K562 (cell line): ENCODE data around the gene CASP5. TPM values are rescaled to one million over a fixed set of nuclear protein-coding genes. Genes with fewer than 3 reads are reported as not detected.

Source experiments
- ATAC-seq: fragments of 200-7000 bp; cut with Tn5 transposase; 3 replicates; pipeline ENCODE4 v1.9.1; 2020; ENCODE audit warnings: moderate library complexity
- BruUV-seq: library from RNA; stranded (reverse); fragments of 400-500 nt; replicated peaks from 2 replicates; lab custom pipeline; 2021; lab: Mats Ljungman, UMichigan
- CTCF ChIA-PET: fragments of 300-600 bp; formaldehyde crosslinking; extraction: SDS; loops from one replicate; lab custom pipeline; 2021; ENCODE audit warnings: low intra/inter-chr PET ratio; lab: Yijun Ruan, JAX
- POLR2A ChIA-PET: fragments of 300-600, 350-650 bp; sonication (Branson Sonifier 250); formaldehyde crosslinking; extraction: SDS; loops from one replicate; lab custom pipeline; 2021; ENCODE audit warnings: antibody characterized with exemption, inconsistent platforms; lab: Yijun Ruan, JAX
- DNase-seq, 4 experiments: peaks; one replicate each; pipeline versions ENCODE4 v3.0.0 to v3.0.0-alpha.2; 2011 to 2018; ENCODE audit warnings: low spot score in 3 of 4, mixed read lengths in 3 of 4; ENCODE audit errors: extremely low read depth in 1 of 4
- FAIRE-seq: peaks from 2 replicates; lab custom pipeline; 2011; peaks lifted over from hg19 to GRCh38; lab: Jason Lieb, UNC
- H2AFZ ChIP-seq: 2 replicates; pipeline ENCODE4 v1.6.0; 2011; ENCODE audit warnings: low read depth, low read length, control low read depth, inconsistent platforms
- H3K27ac ChIP-seq: fragments of 200-600 bp; 3 replicates; pipeline ENCODE4 v1.8.0; 2011; ENCODE audit warnings: low read depth, mild to moderate bottlenecking, control low read depth, inconsistent platforms, low read length, moderate library complexity, mixed read lengths; ENCODE audit errors: extremely low read depth
- H3K27me3 ChIP-seq, 2 experiments: fragments of 300-600 bp in 1 of 2; 2 replicates in 1 of 2; 3 replicates in 1 of 2; pipeline versions ENCODE4 v1.6.0 to v1.8.0; 2011; ENCODE audit warnings: inconsistent platforms in 2 of 2, low read length in 2 of 2, mild to moderate bottlenecking in 1 of 2, mixed read lengths in 1 of 2, moderate library complexity in 1 of 2; ENCODE audit not compliant: control insufficient read depth in 2 of 2, insufficient read depth in 2 of 2
- H3K36me3 ChIP-seq: fragments of 300-600 bp; 3 replicates; pipeline ENCODE4 v1.8.0; 2011; ENCODE audit warnings: mild to moderate bottlenecking, low read length, inconsistent platforms; ENCODE audit not compliant: control insufficient read depth, insufficient read depth
- H3K4me1 ChIP-seq, 2 experiments: fragments of 200-600 bp in 1 of 2; replicated peaks in 1 of 2; 2 replicates in 1 of 2; 3 replicates in 1 of 2; pipeline versions ENCODE4 v1.5.1 to v1.8.0; 2011; ENCODE audit warnings: inconsistent platforms in 2 of 2, low read length in 2 of 2, mild to moderate bottlenecking in 1 of 2, mixed read lengths in 1 of 2, moderate library complexity in 1 of 2; ENCODE audit not compliant: control insufficient read depth in 2 of 2, insufficient read depth in 2 of 2
- H3K4me2 ChIP-seq: 2 replicates; pipeline ENCODE4 v1.6.1; 2011; ENCODE audit warnings: low read length, control low read depth, inconsistent platforms, mixed read lengths; ENCODE audit not compliant: insufficient read depth
- H3K4me3 ChIP-seq: fragments of 200-600 bp; sonication (generic), shearing (Covaris generic); 2 replicates; pipeline ENCODE4 v1.5.1; 2016; ENCODE audit warnings: control low read depth, inconsistent platforms
- H3K79me2 ChIP-seq: fragments of 200-600 bp; 3 replicates; pipeline ENCODE4 v1.8.0; 2011; ENCODE audit warnings: low read length, inconsistent platforms; ENCODE audit not compliant: control insufficient read depth, insufficient read depth
- H3K9ac ChIP-seq, 2 experiments: 2 replicates each; pipeline versions ENCODE4 v1.6.0 to v1.6.1; 2011; ENCODE audit warnings: low read depth in 2 of 2, low read length in 2 of 2, control low read depth in 1 of 2, inconsistent platforms in 1 of 2, mild to moderate bottlenecking in 1 of 2, mixed read lengths in 1 of 2; ENCODE audit not compliant: insufficient read depth in 1 of 2
- H3K9me1 ChIP-seq: one replicate; pipeline ENCODE4 v1.6.0; 2011; ENCODE audit warnings: inconsistent platforms, mild to moderate bottlenecking, low read length, moderate library complexity; ENCODE audit not compliant: control insufficient read depth, insufficient read depth
- H3K9me3 ChIP-seq: replicated peaks from 2 replicates; pipeline ENCODE4 v1.5.1; 2011; ENCODE audit warnings: low read depth, low read length, inconsistent platforms; ENCODE audit not compliant: control insufficient read depth, insufficient read depth
- H4K20me1 ChIP-seq: replicated peaks from 2 replicates; pipeline ENCODE4 v1.6.1; 2011; ENCODE audit warnings: low read length, inconsistent platforms, mixed read lengths; ENCODE audit not compliant: control insufficient read depth, insufficient read depth
- C11orf30 ChIP-seq: fragments of 450-650 bp; IDR thresholded peaks from 2 replicates; pipeline ENCODE4 v1.6.1; 2016; ENCODE audit warnings: low read depth, mild to moderate bottlenecking
- MAFF ChIP-seq: IDR thresholded peaks from 2 replicates; pipeline ENCODE4 v1.6.1; 2012; ENCODE audit warnings: low read length, improper control_type of control experiment
- MAFG ChIP-seq: fragments of 450-650 bp; conservative IDR thresholded peaks from 2 replicates; pipeline ENCODE4 v1.6.1; 2016; ENCODE audit warnings: missing genetic modification characterization, missing compliant biosample characterization
- MAFK ChIP-seq: IDR thresholded peaks from 2 replicates; pipeline ENCODE4 v1.6.1; 2011; ENCODE audit warnings: low read length, improper control_type of control experiment
- NR2C1 ChIP-seq, 2 experiments: fragments of 450-650 bp; IDR thresholded peaks; 2 replicates each; pipeline ENCODE4 v1.6.1; 2017; ENCODE audit warnings: mild to moderate bottlenecking in 2 of 2, antibody characterized with exemption in 1 of 2, inconsistent platforms in 1 of 2, missing compliant biosample characterization in 1 of 2, missing genetic modification characterization in 1 of 2
- ZNF253 ChIP-seq: fragments of 250-450 bp; sonication (Bioruptor Pico); conservative IDR thresholded peaks from 2 replicates; pipeline ENCODE4 v1.6.1; 2021; ENCODE audit warnings: mild to moderate bottlenecking
- whole genome bisulfite sequencing: fragments of 100-300 bp; shearing (Covaris generic); methylation state at CpG from one replicate; pipeline ENCODE4 v1.1.6; 2016; ENCODE audit warnings: low coverage, mixed read lengths; ENCODE audit not compliant: insufficient coverage; ENCODE audit errors: missing lambda C conversion rate; 5-methylcytosine and 5-hydroxymethylcytosine counted together
- in situ Hi-C: fragments of 300-500 bp; cut with MboI; formaldehyde crosslinking; loops from 4 replicates; pipeline ENCODE4 v1.15.0; 2018; ENCODE audit warnings: inconsistent platforms, mixed read lengths
- intact Hi-C: fragments of 100-400 bp; cut with micrococcal nuclease; formaldehyde crosslinking; loops from 2 replicates; pipeline ENCODE4 v1.14.2; 2022
- polyA plus RNA-seq, 8 experiments: library from polyadenylated mRNA; depleted of rRNA in 4 of 8; stranded (reverse) in 5 of 8; unstranded in 3 of 8; fragments of >200 nt; fragmentation: Nextera tagmentation in 2 of 8; fragmentation: Illumina TruSeq in 1 of 8; extraction: Ambion mirVana in 2 of 8; extraction: Trizol in 1 of 8; gene quantifications; 2 replicates each; pipeline versions ENCODE4 v1.2.1 to v1.2.3, GENCODE V29; 2011 to 2014; ENCODE audit warnings: inconsistent platforms in 1 of 8, missing spikeins in 1 of 8
- total RNA-seq, 7 experiments: library from RNA; depleted of rRNA in 6 of 7; stranded (reverse); fragments of >200 nt in 6 of 7; fragmentation: Illumina TruSeq in 2 of 7; extraction: Trizol in 2 of 7; gene quantifications; 2 replicates each; pipeline versions ENCODE4 v1.2.1 to v1.2.3, GENCODE V29; 2011 to 2021; ENCODE audit warnings: low replicate concordance in 1 of 7
- TF ChIP-seq, protein P1 (sequence below): fragments of 250-450 bp; sonication (Bioruptor Pico); IDR thresholded peaks from 2 replicates; pipeline ENCODE4 v1.4.0; 2020; ENCODE audit warnings: mild to moderate bottlenecking, moderate library complexity

The CASP5 gene
- total and polyA plus RNA-seq, 9 of the 15 experiments (the other 6 are each of a cell fraction or from before 2014, with no cell fraction given), result not detected

DNA sequence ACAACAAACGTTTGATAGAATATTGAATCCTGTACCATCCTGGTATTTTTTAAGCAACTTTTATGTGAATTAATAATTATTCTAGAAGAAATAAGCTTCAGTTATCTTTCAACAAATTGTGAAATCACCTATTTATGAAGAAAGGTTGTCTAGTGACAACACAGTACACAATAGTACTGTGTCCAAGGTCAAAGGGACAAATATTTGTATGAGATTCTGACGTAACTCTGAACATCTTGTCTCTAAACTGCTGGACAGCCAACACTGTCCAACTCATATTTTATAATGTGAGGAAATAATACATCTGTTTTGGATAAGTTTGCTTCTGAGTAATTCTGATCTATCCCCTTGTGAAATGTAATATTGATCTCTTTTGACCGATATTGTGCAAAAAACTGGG lies 18.9 kb downstream of the CASP5 start:
- Histone ChIP-seq H3K27ac (no peak overlapping the region), H3K36me3 (no peaks in the 10 kb centered on the region), H3K27me3 (no peaks in the 10 kb centered on the region), H3K9me1 (no peaks in the 10 kb centered on the region), H3K9me3 (0 out of 2 replicates have a peak, but pooled peaks cover 1% of the 10 kb centered on the region), H2AFZ (no peak overlapping the region), H3K4me2 (no peak overlapping the region), H3K79me2 (no peaks in the 10 kb centered on the region), H3K4me3 (no peak overlapping the region), H3K4me1 (no peaks in the 10 kb centered on the region), H4K20me1 (no peaks in the 10 kb centered on the region), H3K9ac (no peak overlapping the region)
- no peak for FAIRE-seq
- DNase-seq, result no peak
- no peak for TF ChIP-seq ZNF253
- CTCF ChIA-PET, result no interaction called here
- no peak for ATAC-seq
- in situ Hi-C loops, result no loop called here
- BruUV-seq, result no TSS peak
- POLR2A ChIA-PET, result no interaction called here
- 0% methylated on average over 3 of the region's 3 CpGs for WGBS
- intact Hi-C loops, result no loop called here

DNA sequence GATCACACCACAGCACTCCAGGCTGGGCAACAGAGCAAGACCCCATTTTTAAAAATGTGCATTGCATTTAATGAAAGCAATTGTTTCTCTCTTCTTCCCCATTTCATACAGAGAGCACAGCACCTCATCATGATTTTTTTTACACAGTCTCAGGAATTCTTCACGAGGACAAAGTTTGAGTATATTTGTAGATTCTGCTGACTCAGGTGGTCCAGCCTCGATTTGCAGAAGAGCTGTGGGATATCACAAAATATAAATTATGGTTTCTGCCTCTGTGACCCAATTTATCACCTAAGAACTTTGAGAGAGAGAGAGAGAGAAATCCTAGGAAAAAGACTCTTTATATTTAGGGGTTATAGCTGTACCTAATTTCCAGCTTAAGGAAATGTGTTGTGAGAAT lies 19.8 kb downstream of the CASP5 start:
- ChIA-PET POLR2A (no interaction called here), CTCF (no interaction called here)
- ATAC-seq (no peak), FAIRE-seq (no peak), DNase-seq (no peak)
- H3K4me1 ChIP-seq, result no peaks in the 10 kb centered on the region
- H4K20me1 ChIP-seq, result no peaks in the 10 kb centered on the region
- H3K9me3 ChIP-seq, result 0 out of 2 replicates have a peak, but pooled peaks cover 1% of the 10 kb centered on the region
- in situ Hi-C loops, result no loop called here
- no peaks in the 10 kb centered on the region for H3K9me1 ChIP-seq
- no peak for TF ChIP-seq NR2C1 (IDR thresholded peaks at IDR 0.05)
- TF ChIP-seq NR2C1 (tag; IDR thresholded peaks at IDR 0.05), result no peak
- TF ChIP-seq, protein P1, sequence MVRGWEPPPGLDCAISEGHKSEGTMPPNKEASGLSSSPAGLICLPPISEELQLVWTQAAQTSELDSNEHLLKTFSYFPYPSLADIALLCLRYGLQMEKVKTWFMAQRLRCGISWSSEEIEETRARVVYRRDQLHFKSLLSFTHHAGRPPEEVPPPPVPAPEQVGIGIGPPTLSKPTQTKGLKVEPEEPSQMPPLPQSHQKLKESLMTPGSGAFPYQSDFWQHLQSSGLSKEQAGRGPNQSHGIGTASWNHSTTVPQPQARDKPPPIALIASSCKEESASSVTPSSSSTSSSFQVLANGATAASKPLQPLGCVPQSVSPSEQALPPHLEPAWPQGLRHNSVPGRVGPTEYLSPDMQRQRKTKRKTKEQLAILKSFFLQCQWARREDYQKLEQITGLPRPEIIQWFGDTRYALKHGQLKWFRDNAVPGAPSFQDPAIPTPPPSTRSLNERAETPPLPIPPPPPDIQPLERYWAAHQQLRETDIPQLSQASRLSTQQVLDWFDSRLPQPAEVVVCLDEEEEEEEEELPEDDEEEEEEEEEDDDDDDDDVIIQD (CRISPR knock-in tag), result no peak
- TF ChIP-seq C11orf30, result peak; percentile 14; the same call in 1 of the 2 replicates
- peak; percentile 28; the same call in 1 of the 2 replicates for TF ChIP-seq MAFK
- peak; percentile 42 for TF ChIP-seq MAFF
- TF ChIP-seq MAFG (tag), result 0 out of 2 replicates have a peak, but pooled peaks have one; percentile 24
- WGBS, result 0% methylated on average over 2 of the region's 2 CpGs
- BruUV-seq, result no TSS peak
- no peak overlapping the region for H3K4me2 ChIP-seq
- no peak overlapping the region for H3K27ac ChIP-seq
- no peak overlapping the region for H3K4me3 ChIP-seq
- intact Hi-C loops, result no loop called here
- H3K27me3 ChIP-seq, result no peaks in the 10 kb centered on the region
- H3K36me3 ChIP-seq, result no peaks in the 10 kb centered on the region
- H3K79me2 ChIP-seq, result no peaks in the 10 kb centered on the region
- H3K9ac ChIP-seq, result no peak overlapping the region
- no peak overlapping the region for H2AFZ ChIP-seq
